Neural progenitor cell (in vitro differentiated cells): ENCODE measurements around the gene APOB. TPM values are rescaled to one million over a fixed set of nuclear protein-coding genes. Genes with fewer than 3 reads are reported as not detected.

Experiments used
- DNase-seq: peaks from one replicate; pipeline ENCODE4 v3.0.0-alpha.2; 2016; ENCODE audit warnings: low spot score
- H2AFZ ChIP-seq: fragments of 200-600 bp; sonication (generic); replicated peaks from 2 replicates; pipeline ENCODE4 v1.6.1; 2016; ENCODE audit warnings: antibody characterized with exemption
- H3F3A ChIP-seq: fragments of 200-600 bp; sonication (generic); 2 replicates; pipeline ENCODE4 v1.6.1; 2016; ENCODE audit warnings: antibody characterized with exemption, low read depth
- H3K27ac ChIP-seq: fragments of 200-600 bp; sonication (generic); 2 replicates; pipeline ENCODE4 v1.5.1; 2016; ENCODE audit warnings: mild to moderate bottlenecking
- H3K27me3 ChIP-seq: fragments of 200-600 bp; sonication (generic); 2 replicates; pipeline ENCODE4 v1.6.1; 2016; ENCODE audit warnings: mild to moderate bottlenecking, moderate library complexity
- H3K36me3 ChIP-seq: fragments of 200-600 bp; sonication (generic); 2 replicates; pipeline ENCODE4 v1.5.1; 2016
- H3K4me1 ChIP-seq: fragments of 200-600 bp; sonication (generic); 2 replicates; pipeline ENCODE4 v1.6.1; 2016; ENCODE audit warnings: mixed run types
- H3K4me2 ChIP-seq: fragments of 200-600 bp; sonication (generic); 2 replicates; pipeline ENCODE4 v1.6.1; 2016
- H3K4me3 ChIP-seq: fragments of 200-600 bp; sonication (generic); 2 replicates; pipeline ENCODE4 v1.5.1; 2016
- H3K79me2 ChIP-seq: fragments of 200-600 bp; sonication (generic); 2 replicates; pipeline ENCODE4 v1.6.1; 2016; ENCODE audit warnings: low read depth
- H3K9ac ChIP-seq: fragments of 200-600 bp; sonication (generic); 2 replicates; pipeline ENCODE4 v1.6.1; 2016
- H3K9me3 ChIP-seq: fragments of 200-600 bp; sonication (generic); 2 replicates; pipeline ENCODE4 v1.5.1; 2016; ENCODE audit warnings: low read depth
- H4K20me1 ChIP-seq: fragments of 200-600 bp; sonication (generic); 2 replicates; pipeline ENCODE4 v1.6.1; 2016; ENCODE audit warnings: low read depth
- H3K27ac Mint-ChIP-seq: 3 replicates; pipeline ENCODE4 v1.8.0; 2021; ENCODE audit warnings: mixed read lengths
- H3K27me3 Mint-ChIP-seq: 2 replicates; pipeline ENCODE4 v1.8.0; 2022; ENCODE audit warnings: low read depth, mild to moderate bottlenecking, inconsistent platforms, moderate library complexity, mixed read lengths; ENCODE audit not compliant: insufficient read depth
- H3K36me3 Mint-ChIP-seq: 3 replicates; pipeline ENCODE4 v1.8.0; 2021; ENCODE audit warnings: mixed read lengths
- H3K4me1 Mint-ChIP-seq: 3 replicates; pipeline ENCODE4 v1.8.0; 2021; ENCODE audit warnings: mixed read lengths
- H3K4me3 Mint-ChIP-seq: 3 replicates; pipeline ENCODE4 v1.8.0; 2021; ENCODE audit warnings: mild to moderate bottlenecking, moderate library complexity, mixed read lengths
- H3K9me3 Mint-ChIP-seq: 3 replicates; pipeline ENCODE4 v1.8.0; 2020; ENCODE audit warnings: mixed read lengths
- EZH2 ChIP-seq: fragments of 200-600 bp; sonication (generic); IDR thresholded peaks from 2 replicates; pipeline ENCODE4 v1.6.1; 2017; ENCODE audit warnings: antibody characterized with exemption, mild to moderate bottlenecking, moderate library complexity
- EZH2phosphoT487 ChIP-seq: fragments of 200-600 bp; sonication (generic); IDR thresholded peaks from 2 replicates; pipeline ENCODE4 v1.6.1; 2017; ENCODE audit warnings: antibody characterized with exemption
- total RNA-seq: library from RNA; depleted of rRNA; stranded (reverse); fragments of >200 nt; gene quantifications from 2 replicates; pipeline ENCODE4 v1.2.3, GENCODE V29; 2015; ENCODE audit warnings: low replicate concordance
- TF ChIP-seq, protein P1 (sequence below): fragments of 200-600 bp; sonication (generic); IDR thresholded peaks from 2 replicates; pipeline ENCODE4 v1.5.1; 2017; ENCODE audit warnings: antibody characterized with exemption, mild to moderate bottlenecking

The APOB gene
- total RNA-seq, 1 donor from 2014 or later, result 0.47 TPM

DNA sequence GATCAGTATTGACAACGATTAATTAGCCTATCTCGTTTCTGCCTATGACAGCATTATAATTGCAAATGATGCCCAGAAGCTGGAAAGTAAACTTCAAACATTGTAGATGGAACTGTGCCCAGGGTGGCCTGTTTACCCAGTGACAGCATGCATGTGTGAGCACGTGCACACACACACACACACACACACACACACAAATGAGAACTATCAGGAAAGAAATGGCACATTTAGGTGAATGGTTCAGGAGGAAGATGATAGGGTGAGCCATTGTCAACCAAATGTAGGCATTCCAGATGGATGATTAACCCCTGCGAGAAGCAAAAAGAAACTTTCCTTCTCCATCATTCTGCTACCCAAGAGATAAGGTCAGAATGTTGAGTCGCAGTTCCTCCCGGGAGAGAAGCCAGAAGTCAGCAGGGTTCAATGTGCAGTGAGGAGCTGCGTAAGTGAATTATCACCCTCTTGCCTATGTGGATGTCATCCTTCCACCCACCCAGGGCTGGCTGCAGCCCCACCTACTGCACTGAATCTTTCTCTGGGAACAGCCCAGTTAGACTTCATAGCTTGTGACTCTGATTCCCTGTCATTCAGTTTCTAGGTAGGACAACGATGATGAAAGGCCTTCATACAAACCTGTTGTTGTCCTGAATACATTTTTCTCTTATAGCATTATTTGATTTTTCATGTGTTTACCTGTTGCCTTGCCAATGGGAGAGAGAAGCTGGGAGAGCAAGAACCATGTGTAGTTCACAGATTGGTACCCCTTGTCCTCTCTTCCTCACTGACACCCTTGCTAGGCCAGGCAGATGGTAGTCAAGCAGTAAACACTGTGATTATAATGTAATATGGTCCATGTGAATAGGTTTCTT, 3.5 kb upstream of the APOB start:
- Histone ChIP-seq H3K9me3 (no peaks in the 10 kb centered on the region), H3K4me1 (peaks cover 10% of the 10 kb centered on the region), H3K4me3 (no peak overlapping the region), H2AFZ (no peak overlapping the region), H3K79me2 (no peaks in the 10 kb centered on the region), H3K9ac (no peak overlapping the region), H3K36me3 (no peaks in the 10 kb centered on the region), H3K4me2 (no peak overlapping the region), H3K27ac (no peak overlapping the region), H3K27me3 (peaks cover 19% of the 10 kb centered on the region), H4K20me1 (no peaks in the 10 kb centered on the region), H3F3A (no peaks in the 10 kb centered on the region)
- peaks cover 9% of the 10 kb centered on the region for H3K4me1 Mint-ChIP-seq
- H3K27ac Mint-ChIP-seq, result no peak overlapping the region
- no peak for DNase-seq
- no peaks in the 10 kb centered on the region for H3K9me3 Mint-ChIP-seq
- peaks cover 6% of the 10 kb centered on the region for H3K27me3 Mint-ChIP-seq
- no peak overlapping the region for H3K4me3 Mint-ChIP-seq
- no peaks in the 10 kb centered on the region for H3K36me3 Mint-ChIP-seq
- TF ChIP-seq EZH2 (no peak), EZH2phosphoT487 (no peak)
- TF ChIP-seq, protein P1, sequence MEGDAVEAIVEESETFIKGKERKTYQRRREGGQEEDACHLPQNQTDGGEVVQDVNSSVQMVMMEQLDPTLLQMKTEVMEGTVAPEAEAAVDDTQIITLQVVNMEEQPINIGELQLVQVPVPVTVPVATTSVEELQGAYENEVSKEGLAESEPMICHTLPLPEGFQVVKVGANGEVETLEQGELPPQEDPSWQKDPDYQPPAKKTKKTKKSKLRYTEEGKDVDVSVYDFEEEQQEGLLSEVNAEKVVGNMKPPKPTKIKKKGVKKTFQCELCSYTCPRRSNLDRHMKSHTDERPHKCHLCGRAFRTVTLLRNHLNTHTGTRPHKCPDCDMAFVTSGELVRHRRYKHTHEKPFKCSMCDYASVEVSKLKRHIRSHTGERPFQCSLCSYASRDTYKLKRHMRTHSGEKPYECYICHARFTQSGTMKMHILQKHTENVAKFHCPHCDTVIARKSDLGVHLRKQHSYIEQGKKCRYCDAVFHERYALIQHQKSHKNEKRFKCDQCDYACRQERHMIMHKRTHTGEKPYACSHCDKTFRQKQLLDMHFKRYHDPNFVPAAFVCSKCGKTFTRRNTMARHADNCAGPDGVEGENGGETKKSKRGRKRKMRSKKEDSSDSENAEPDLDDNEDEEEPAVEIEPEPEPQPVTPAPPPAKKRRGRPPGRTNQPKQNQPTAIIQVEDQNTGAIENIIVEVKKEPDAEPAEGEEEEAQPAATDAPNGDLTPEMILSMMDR, result no peak

GRCh38 chr2:21046506-21046905, 2.6 kb upstream of the APOB start:
- Histone ChIP-seq H3K9ac (no peak overlapping the region), H3K4me1 (peaks cover 6% of the 10 kb centered on the region), H3K27me3 (peaks cover 19% of the 10 kb centered on the region), H2AFZ (no peak overlapping the region), H4K20me1 (no peaks in the 10 kb centered on the region), H3K79me2 (no peaks in the 10 kb centered on the region), H3F3A (no peaks in the 10 kb centered on the region), H3K4me2 (no peak overlapping the region), H3K36me3 (no peaks in the 10 kb centered on the region), H3K4me3 (no peak overlapping the region), H3K27ac (no peak overlapping the region), H3K9me3 (no peaks in the 10 kb centered on the region)
- Mint-ChIP-seq H3K4me3 (no peak overlapping the region), H3K27ac (no peak overlapping the region), H3K27me3 (peaks cover 6% of the 10 kb centered on the region), H3K9me3 (no peaks in the 10 kb centered on the region), H3K36me3 (no peaks in the 10 kb centered on the region), H3K4me1 (peaks cover 7% of the 10 kb centered on the region)
- no peak for DNase-seq
- TF ChIP-seq EZH2phosphoT487, result no peak

DNA sequence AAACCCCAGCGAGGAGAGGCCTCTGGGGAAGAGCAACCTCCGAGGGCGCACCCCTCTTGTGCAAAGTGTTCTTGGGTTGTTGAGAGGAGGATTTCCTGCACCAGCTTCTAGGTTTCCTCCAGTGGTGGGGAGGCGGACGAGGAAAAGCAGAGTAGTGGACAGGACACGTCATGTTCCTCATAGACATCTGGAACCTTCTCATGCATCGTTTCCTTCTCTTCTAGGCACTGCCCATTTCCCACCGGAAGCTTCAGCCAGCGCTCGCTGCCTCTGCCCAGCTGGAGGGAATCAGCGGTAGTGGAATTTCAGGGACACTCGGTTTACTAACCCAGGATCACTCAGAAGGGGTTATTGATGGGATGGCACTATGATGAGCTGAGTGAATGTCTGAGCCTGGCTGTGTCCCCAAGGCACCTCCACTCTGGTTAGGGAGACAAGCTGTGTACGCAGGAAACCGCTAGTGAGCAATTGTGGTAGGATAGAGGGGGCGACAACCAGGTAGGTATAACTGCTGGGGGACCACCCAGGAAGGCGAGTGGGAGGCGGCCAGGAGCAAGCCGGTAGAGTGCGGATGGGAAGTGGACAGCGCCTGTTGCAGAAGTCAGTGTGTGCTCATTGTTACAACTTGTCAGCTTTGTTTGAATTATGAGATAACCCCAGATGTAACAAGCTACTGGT, 960 bp upstream of the APOB start:
- TF ChIP-seq EZH2phosphoT487 (no peak), EZH2 (no peak)
- TF ChIP-seq, protein P1, result no peak
- no peaks in the 10 kb centered on the region for H3K36me3 ChIP-seq
- H3K27me3 Mint-ChIP-seq, result peaks cover 4% of the 10 kb centered on the region
- no peaks in the 10 kb centered on the region for H3K36me3 Mint-ChIP-seq
- H2AFZ ChIP-seq, result no peak overlapping the region
- H3K9ac ChIP-seq, result no peak overlapping the region
- H3K27ac Mint-ChIP-seq, result no peak overlapping the region
- H4K20me1 ChIP-seq, result no peaks in the 10 kb centered on the region
- peaks cover 7% of the 10 kb centered on the region for H3K4me1 Mint-ChIP-seq
- H3F3A ChIP-seq, result no peaks in the 10 kb centered on the region
- no peaks in the 10 kb centered on the region for H3K79me2 ChIP-seq
- no peaks in the 10 kb centered on the region for H3K9me3 Mint-ChIP-seq
- DNase-seq, result no peak
- H3K27ac ChIP-seq, result no peak overlapping the region
- no peak overlapping the region for H3K4me2 ChIP-seq
- no peak overlapping the region for H3K4me3 ChIP-seq
- H3K4me1 ChIP-seq, result peaks cover 6% of the 10 kb centered on the region
- peaks cover 19% of the 10 kb centered on the region for H3K27me3 ChIP-seq
- H3K9me3 ChIP-seq, result no peaks in the 10 kb centered on the region
- H3K4me3 Mint-ChIP-seq, result peak overlapping the region; percentile 8
